Activated naive CD4-positive, alpha-beta T cell treated with anti-CD3 and anti-CD28 coated beads, Interleukin-2, amount 10 ng/mL, durations not matched to agents 7 days and 5 days (primary cell): ENCODE data around the gene KCP.
"Not testable (repeated sequence)": the region's sequence is repeated elsewhere in the genome, so short reads cannot be mapped to it uniquely, and the experiment has no call there.

ENCODE experiments used
- CTCF ChIA-PET: fragments of 350-600 bp; sonication (Branson Sonifier 250); formaldehyde crosslinking; loops from one replicate; lab custom pipeline; 2021; ENCODE audit warnings: antibody characterized with exemption; lab: Charles Lee
- DNase-seq: peaks from one replicate; pipeline ENCODE4 v3.0.0-alpha.2; 2020
- H3K27ac Mint-ChIP-seq: one replicate; pipeline ENCODE4 v1.8.0; 2021; ENCODE audit warnings: mild to moderate bottlenecking, moderate library complexity, mixed read lengths
- H3K27me3 Mint-ChIP-seq: one replicate; pipeline ENCODE4 v1.8.0; 2021; ENCODE audit warnings: mild to moderate bottlenecking, mixed read lengths
- H3K36me3 Mint-ChIP-seq: one replicate; pipeline ENCODE4 v1.8.0; 2021; ENCODE audit warnings: mixed read lengths
- H3K4me1 Mint-ChIP-seq: one replicate; pipeline ENCODE4 v1.8.0; 2021; ENCODE audit warnings: mixed read lengths
- H3K4me3 Mint-ChIP-seq: one replicate; pipeline ENCODE4 v1.8.0; 2021; ENCODE audit warnings: mild to moderate bottlenecking, moderate library complexity, mixed read lengths
- H3K9me3 Mint-ChIP-seq: one replicate; pipeline ENCODE4 v1.8.0; 2021; ENCODE audit warnings: mixed read lengths

KCP gene

DNA sequence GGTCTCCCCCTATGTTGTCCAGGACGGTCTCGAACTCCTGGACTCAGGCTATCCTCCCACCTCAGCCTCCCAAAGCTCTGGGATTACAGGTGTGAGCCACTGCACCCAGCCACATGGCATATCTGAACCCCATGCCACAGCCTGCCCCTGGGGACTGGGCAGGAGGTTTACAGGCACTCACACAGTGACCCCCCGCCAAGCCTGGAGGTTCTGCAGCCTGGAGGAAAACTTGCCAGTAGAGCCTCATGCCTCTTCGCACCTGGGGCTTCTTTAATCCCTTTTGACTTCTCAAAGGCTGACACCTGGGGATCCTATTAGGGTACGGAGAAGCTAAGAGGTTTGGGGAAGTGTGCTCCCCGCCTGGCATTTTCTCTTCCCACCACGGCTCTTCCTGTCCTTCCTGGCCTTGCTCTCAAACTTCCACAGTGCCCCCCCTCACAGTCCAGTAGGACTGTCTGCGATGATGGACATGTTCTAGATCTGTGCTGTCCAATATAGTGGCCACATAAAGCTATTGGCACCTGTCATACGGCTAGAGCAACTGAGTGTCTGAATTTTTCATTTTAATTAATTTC lies 11.4 kb upstream of the KCP start:
- DNase-seq = no peak
- Mint-ChIP-seq H3K27ac (no peak overlapping the region), H3K4me1 (no peaks in the 10 kb centered on the region), H3K9me3 (no peaks in the 10 kb centered on the region), H3K4me3 (no peak overlapping the region), H3K36me3 (no peaks in the 10 kb centered on the region), H3K27me3 (peaks cover 72% of the 10 kb centered on the region)
- CTCF ChIA-PET = interaction anchor here (1.0 kb wide), 2 partner anchors 11 to 18 kb away, joined by 3 read pairs; no protein-coding TSS in a partner anchor

DNA sequence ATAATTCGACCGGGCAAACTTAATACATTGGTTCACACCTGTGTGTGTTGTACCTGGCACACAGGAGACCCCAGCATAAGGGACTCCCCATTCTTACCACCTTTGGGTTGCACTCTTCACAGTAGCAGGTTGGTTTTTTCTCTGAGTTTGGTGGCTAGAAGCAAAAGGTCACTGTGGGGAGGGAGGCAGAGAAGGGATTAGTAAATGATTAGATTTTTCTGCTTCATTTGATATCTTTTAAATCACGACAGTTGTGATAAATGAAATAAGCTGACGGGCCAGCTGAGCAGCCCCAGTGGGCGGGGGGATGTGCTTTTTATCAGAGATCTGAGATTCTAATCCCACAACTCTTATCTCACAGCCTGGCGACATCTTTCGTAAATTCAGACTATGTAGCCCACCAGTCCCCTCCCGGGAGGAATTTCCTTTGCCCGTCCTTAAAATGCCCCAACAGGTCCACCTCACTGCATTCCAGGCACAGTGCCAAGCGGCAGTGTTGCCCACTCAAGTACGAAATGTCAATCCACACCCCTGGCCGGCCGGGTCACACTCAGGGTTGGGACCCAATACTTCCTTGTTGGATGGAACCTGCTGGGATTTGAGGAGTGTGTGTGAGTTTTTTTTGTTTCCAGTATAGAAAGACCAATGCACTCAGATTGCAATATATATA lies 10.5 kb upstream of the KCP start:
- no peak overlapping the region for H3K27ac Mint-ChIP-seq
- H3K9me3 Mint-ChIP-seq = no peaks in the 10 kb centered on the region
- H3K4me3 Mint-ChIP-seq = no peak overlapping the region
- DNase-seq = no peak
- no peaks in the 10 kb centered on the region for H3K36me3 Mint-ChIP-seq
- H3K27me3 Mint-ChIP-seq = peaks cover 74% of the 10 kb centered on the region
- CTCF ChIA-PET = no interaction called here
- H3K4me1 Mint-ChIP-seq = no peaks in the 10 kb centered on the region

DNA sequence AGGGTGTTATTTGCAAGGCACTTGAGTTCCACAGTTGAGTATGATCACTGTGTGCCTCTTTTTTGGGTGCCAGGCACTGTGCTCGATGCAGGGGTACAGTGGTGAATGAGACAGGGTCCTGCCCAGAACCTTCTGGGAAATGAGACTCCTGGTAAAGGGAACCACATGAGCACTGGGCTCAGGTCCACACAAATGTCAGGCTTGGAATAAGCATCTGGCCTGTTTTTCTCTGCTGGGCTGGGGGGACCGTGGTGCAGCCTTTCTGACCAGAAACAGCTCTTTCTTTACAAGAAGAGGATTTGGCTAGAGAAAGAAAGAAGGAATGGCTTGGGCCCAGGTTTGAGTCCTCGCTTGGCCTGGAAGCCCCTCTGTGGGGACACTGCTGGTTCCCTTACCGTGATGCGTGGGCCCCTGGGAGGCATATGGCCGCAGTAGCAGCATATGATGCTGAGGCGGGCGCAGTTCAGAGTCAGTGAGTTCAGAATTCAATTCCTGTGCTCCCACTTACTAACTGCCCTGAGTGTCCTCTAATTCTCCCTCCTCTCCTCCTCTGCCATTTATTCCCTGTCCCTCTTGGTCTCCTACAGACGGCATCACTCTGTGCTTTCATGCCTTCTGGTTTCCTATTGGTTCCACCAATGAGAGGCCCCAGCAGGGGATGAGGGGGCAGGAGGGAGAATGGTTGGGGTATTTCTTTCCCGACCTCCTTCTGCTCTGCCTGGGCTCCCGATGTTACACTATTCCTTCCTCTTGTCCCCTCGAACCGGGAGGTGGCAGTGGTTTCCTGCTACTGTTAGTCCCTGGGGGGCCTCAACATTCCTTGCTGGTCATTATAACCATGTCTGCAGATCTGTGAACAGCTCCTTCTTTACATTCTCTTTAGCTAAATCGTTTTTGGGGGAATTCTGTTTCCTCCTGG lies 9.6 kb upstream of the KCP start:
- Mint-ChIP-seq H3K4me3 (no peak overlapping the region), H3K27me3 (peaks cover 83% of the 10 kb centered on the region), H3K9me3 (no peaks in the 10 kb centered on the region), H3K4me1 (peaks cover 4% of the 10 kb centered on the region), H3K27ac (no peak overlapping the region), H3K36me3 (no peaks in the 10 kb centered on the region)
- CTCF ChIA-PET = no interaction called here
- DNase-seq = no peak

DNA sequence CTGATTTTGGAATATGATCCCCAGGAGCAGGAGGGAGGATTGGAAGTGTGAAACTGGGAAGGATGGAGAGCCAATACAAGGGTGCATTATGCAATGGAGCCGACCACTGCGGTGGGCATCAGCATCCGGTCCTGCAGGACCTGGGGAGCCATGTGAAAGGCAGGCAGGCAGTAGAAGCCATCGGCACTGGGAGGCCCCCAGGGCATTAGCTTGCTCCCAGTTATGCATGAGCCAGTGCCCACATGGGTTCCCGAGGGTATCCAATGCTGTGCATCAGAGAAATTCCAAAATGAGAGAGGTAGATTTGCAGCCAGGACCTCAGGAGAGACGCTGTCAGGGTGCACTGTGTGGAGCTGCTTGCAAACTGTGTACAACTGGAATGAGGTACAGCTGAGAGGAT lies 8.7 kb upstream of the KCP start:
- Mint-ChIP-seq H3K4me3 (no peak overlapping the region), H3K27ac (no peak overlapping the region), H3K9me3 (no peaks in the 10 kb centered on the region), H3K36me3 (no peaks in the 10 kb centered on the region), H3K4me1 (peaks cover 4% of the 10 kb centered on the region), H3K27me3 (peaks cover 89% of the 10 kb centered on the region)
- DNase-seq = no peak
- CTCF ChIA-PET = no interaction called here

DNA sequence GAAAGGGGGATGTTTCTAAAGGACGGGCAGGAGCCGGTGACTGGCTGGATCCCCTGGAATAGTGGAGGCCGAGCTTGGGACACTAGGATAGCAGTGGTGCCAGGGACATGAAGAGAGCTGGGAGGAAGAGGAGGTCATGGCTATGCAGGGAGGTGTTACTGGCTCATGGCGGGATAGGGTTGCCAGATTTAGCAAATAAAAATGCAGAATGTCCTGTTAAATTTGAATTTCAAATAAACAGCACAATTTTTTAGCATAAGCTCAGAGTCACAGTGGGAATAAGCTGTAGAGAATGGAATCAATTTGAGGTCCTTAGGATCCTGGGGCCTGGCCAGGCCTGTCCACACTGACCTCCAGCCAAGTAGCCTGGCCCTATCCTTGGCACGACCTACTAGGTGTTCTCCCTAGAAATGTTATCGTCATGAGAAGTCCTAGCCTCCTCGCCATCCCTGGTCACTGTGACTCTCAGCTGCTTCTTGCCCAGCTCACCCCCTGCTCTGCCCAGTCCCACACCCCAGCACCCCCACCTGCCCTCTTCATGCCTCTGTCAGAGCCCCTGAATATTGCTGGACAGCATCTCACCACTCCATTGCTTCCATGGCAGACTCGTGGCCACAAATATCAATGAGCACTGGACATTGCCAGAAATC lies 7.6 kb upstream of the KCP start:
- Mint-ChIP-seq H3K27ac (no peak overlapping the region), H3K4me1 (peaks cover 4% of the 10 kb centered on the region), H3K27me3 (peaks cover 92% of the 10 kb centered on the region), H3K36me3 (no peaks in the 10 kb centered on the region), H3K4me3 (no peak overlapping the region), H3K9me3 (no peaks in the 10 kb centered on the region)
- CTCF ChIA-PET = no interaction called here
- DNase-seq = no peak

DNA sequence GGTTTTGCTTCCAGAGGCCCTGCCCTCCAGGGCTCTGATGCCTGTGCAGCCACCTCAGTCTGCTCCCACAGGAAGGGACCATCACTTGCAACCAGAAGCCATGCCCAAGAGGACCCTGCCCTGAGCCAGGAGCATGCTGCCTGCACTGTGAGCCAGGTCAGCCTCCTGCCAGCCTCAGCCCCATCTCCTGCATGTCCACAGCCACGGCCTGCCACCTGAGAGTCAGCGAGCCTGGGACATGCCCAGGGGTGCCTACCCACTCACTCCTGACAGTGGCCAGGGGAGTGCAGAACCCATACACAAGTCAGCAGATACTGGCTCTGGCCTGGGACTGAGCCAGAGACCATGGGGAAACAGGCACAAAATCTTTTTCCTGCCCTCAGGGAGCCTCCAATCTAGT lies 6.6 kb upstream of the KCP start:
- Mint-ChIP-seq H3K27me3 (peaks cover 87% of the 10 kb centered on the region), H3K4me1 (peaks cover 4% of the 10 kb centered on the region), H3K27ac (no peak overlapping the region), H3K4me3 (no peak overlapping the region), H3K36me3 (no peaks in the 10 kb centered on the region), H3K9me3 (no peaks in the 10 kb centered on the region)
- DNase-seq = no peak
- CTCF ChIA-PET = interaction anchor here (0.8 kb wide), 1 partner anchor 175 kb away, joined by 3 read pairs; no protein-coding TSS in a partner anchor

DNA sequence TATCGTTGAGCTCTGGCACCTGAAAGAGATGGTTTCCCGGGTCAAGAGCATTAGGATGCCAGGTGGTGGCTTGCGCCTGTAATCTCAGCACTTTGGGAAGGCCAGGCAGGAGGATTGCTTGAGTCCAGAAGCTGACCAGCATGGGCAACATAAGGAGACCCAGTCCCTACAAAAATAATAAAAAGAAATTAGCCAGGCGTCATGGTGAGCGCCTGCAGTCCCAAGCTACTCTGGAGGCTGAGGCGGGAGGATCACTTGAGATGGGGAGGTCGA lies 6.1 kb upstream of the KCP start:
- H3K4me3 Mint-ChIP-seq = no peak overlapping the region
- CTCF ChIA-PET = interaction anchor here (0.8 kb wide), 1 partner anchor 175 kb away, joined by 3 read pairs; no protein-coding TSS in a partner anchor
- no peaks in the 10 kb centered on the region for H3K9me3 Mint-ChIP-seq
- H3K27me3 Mint-ChIP-seq = peaks cover 87% of the 10 kb centered on the region
- H3K27ac Mint-ChIP-seq = no peak overlapping the region
- DNase-seq = peak; percentile 8
- no peaks in the 10 kb centered on the region for H3K36me3 Mint-ChIP-seq
- H3K4me1 Mint-ChIP-seq = peaks cover 4% of the 10 kb centered on the region

DNA sequence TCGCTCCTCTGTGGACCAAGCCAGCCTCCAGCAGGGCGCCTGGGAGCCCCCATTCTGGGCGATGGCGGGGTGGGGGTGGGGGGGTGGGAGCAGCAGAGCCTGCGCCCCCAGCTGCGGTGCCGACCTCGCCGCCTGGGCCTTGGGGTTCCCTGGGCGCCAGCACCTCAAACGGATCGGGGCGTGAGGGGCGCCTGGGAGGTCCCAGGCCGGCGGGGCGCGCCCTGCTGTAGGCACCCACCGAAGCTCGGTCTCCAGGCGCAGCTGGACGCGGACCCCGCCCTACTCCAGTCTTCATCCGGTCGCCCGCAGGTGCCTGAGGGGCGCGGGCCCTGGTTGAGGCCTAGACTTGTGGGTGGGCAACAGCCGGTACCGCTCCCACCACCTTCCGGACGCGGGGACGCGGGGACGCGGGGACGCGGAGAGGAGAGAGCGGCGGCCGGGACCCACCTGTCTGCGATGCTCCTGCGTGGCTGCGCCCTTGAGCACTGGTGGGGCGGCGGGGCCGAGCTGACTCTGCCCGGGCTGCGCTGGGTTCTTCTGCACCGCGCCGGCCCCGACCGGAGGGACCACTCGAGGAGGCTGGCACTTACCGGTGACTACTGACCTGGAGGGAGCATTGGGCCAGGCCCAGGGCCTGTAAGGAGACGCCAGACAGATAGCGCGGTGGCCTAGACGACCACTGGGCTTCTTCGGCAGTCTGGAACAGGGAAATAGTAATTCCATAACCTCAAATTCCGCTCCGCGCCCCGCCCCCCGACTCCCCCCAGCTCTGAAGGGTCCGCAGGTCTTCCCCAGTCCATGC lies 5.5 kb upstream of the KCP start:
- H3K4me3 Mint-ChIP-seq = no peak overlapping the region

DNA sequence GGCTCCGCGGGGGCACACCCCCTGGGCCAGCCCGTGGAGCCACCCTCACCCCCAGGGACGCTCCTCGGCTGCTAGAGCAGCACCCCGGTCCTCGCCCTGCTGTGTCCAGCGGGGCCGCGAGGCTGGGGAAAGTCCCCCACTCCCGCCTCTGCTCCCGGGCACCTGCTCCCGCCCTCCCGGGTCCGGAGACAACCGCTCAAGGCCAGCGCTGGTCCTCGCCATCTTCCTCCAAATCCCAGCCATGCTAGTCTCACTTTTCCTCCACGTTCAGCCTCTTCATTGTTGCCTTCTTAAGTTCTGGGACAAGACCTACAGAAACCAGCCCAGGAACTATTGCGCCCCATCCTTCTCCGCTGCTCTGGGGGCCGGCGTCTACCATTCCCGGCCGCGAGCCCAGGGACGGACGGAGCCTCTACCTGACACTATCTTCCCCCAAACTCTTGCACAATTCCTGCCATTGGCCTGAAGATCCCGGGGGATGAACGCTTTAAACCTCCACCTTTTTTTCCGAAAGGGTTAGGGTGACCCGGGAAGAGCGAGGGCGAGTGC lies 4.8 kb upstream of the KCP start:
- H3K36me3 Mint-ChIP-seq = no peaks in the 10 kb centered on the region
- no peak overlapping the region for H3K27ac Mint-ChIP-seq
- no peak for DNase-seq
- peaks cover 89% of the 10 kb centered on the region for H3K27me3 Mint-ChIP-seq
- H3K9me3 Mint-ChIP-seq = no peaks in the 10 kb centered on the region
- peaks cover 4% of the 10 kb centered on the region for H3K4me1 Mint-ChIP-seq
- H3K4me3 Mint-ChIP-seq = peak overlapping the region; percentile 6
- CTCF ChIA-PET = interaction anchor here (1.3 kb wide), 1 partner anchor 176 kb away, joined by 4 read pairs; no protein-coding TSS in a partner anchor

More for the DNA sequence above, 5.5 kb upstream of the KCP start:
- CTCF ChIA-PET = interaction anchor here (0.8 kb wide), 1 partner anchor 176 kb away, joined by 3 read pairs; no protein-coding TSS in a partner anchor
- Mint-ChIP-seq H3K9me3 (no peaks in the 10 kb centered on the region), H3K4me1 (peaks cover 4% of the 10 kb centered on the region), H3K36me3 (no peaks in the 10 kb centered on the region), H3K27me3 (peaks cover 89% of the 10 kb centered on the region), H3K27ac (no peak overlapping the region)
- DNase-seq = no peak

DNA sequence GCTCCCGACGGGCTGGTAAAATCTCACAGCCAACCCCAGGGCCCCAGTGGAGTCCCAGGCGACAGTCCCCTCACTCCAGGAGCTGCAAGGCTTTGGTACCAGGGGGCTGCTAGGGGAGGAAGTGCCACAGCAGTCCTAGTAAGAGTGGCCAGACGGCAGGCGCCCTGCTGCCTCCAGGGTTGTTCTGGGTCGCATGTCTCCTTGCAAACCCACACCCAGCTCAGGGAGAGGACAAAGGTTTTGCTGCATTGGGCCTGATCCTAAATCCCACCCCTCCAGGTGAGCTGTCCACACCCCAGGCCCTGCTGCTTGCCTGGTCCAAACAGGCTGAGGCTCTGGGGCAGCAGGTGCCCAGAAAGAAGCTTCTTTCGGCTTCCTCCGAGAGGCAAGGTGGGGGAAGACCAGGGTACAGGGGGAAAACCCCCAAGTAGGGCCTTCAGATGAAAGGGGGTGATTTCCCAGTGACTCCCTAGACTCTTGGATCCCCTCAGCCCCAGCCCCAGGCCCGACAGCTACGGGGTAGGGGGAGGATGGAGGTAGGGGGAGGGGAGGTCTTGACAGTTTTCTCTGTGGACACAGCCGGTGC lies 4.2 kb upstream of the KCP start:
- Mint-ChIP-seq H3K9me3 (no peaks in the 10 kb centered on the region), H3K36me3 (no peaks in the 10 kb centered on the region), H3K27me3 (peaks cover 90% of the 10 kb centered on the region), H3K27ac (no peak overlapping the region), H3K4me3 (no peak overlapping the region), H3K4me1 (peaks cover 4% of the 10 kb centered on the region)
- CTCF ChIA-PET = interaction anchor here (0.7 to 1.3 kb wide), 2 partner anchors 29 to 177 kb away, joined by 3 to 4 read pairs; no protein-coding TSS in a partner anchor
- peak; percentile 16 for DNase-seq

DNA sequence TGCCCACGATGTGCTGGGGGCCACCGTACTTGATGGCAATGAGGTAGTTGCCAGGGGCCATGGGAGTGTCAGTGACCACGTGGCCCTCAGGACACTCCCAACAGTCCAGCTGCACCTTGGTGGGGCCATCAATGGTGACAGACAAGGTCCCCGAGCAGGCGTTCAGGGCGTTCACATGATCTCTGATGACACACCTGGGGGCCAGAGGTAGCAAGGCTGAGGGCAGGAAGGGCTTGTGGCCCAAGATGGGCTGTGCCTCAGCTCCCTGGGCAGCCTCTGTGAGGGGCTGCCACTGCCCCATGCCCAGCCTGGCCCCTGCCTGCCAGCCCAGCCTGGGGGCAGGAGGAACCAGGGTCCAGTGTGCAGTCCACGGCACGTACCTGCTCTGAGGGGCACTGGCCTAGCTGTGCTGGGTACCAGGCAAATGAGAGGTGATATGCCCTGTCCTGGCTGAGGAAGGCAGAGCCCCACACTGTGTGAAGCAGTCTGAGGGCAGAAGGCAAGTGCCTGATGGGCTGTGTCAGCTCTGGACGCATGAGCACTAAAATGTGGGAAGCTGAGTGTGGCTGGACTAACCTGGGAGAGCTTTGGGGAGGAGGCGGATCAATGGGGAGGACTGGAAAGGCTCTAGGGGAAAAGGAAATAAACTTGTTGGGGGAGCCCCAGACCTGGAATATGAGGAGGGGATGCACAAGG lies 3.5 kb upstream of the KCP start:
- no peaks in the 10 kb centered on the region for H3K36me3 Mint-ChIP-seq
- no peak overlapping the region for H3K4me3 Mint-ChIP-seq
- H3K9me3 Mint-ChIP-seq = no peaks in the 10 kb centered on the region
- peak; percentile 17 for DNase-seq
- peaks cover 4% of the 10 kb centered on the region for H3K4me1 Mint-ChIP-seq
- CTCF ChIA-PET = interaction anchor here (0.7 to 1.3 kb wide), 2 partner anchors 30 to 178 kb away, joined by 3 to 4 read pairs; no protein-coding TSS in a partner anchor
- H3K27me3 Mint-ChIP-seq = peaks cover 91% of the 10 kb centered on the region
- H3K27ac Mint-ChIP-seq = no peak overlapping the region

DNA sequence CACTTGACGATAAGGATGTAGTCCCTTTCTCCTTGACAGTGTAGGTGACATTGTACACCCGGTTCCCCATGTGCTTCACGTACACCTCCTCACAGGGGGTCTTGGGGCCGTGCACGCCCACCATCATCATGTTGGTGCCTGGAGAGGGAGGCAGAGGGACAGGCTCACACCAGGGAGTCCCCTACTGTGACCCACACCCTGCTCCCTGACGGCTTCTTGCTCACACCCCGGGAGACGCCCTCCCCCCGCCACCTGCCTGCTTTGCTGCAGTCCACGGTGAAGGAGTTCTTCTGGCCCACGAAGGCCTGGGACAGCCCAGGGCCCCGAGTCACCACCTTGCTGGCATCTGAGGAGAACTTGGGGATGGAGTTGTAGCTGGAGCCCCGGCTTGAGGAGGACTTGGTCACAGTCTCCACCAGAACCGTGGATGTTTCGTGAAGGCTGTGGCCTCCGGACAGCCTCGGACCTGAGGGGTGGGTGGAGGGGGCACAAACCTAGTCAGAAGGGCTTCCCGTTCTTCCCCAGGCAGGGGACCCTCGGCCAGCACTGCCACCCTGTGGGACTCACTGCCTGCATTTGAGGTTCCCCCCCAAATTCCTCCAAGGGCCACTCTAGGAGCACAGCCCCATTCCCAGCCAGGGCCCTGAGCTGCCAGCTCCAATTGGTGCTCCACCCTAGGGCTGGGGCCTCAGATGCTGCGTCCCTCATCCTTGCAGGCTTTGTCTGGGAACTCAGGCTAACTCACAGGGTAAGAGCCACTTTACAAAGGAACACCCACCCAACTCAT lies 2.4 kb upstream of the KCP start:
- H3K36me3 Mint-ChIP-seq, H3K9me3 Mint-ChIP-seq, CTCF ChIA-PET, H3K4me3 Mint-ChIP-seq, H3K4me1 Mint-ChIP-seq, H3K27ac Mint-ChIP-seq: not testable (repeated sequence)
- peak; percentile 7 for DNase-seq
- H3K27me3 Mint-ChIP-seq = peaks cover 91% of the 10 kb centered on the region
